ENCODE results near the gene KLHL41.

KLHL41 gene

DNA sequence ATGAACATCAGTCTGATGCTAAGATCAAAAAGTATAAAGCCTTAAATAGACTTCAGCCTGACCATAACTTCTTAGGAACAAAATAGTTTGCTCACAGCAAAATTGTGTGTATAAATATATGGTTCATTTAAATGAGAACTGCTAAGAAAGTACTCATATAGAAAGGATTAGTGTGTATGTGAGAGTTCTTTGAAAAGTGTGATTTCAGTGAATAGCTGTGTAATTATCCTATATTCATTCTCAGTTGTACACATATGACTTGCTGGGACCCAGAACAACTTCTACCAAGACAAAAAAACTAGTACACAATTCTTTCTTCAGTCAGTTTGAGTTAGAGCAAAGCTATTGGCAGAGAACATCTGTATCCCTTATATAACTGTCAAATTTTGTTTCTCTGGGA is 23.0 kb upstream of the KLHL41 start:
- Histone ChIP-seq H3K9me3 (ENCODE audit: control insufficient read depth, insufficient read depth, low read depth, low read length) (no peaks in the 10 kb centered on the region), H3K36me3 (ENCODE audit: control insufficient read depth in 2 of 2, insufficient read depth in 1 of 2, low read length in 2 of 2) (peaks cover 14 to 41% of the 10 kb centered on the region in 2 experiments), H3K4me3 (ENCODE audit: low read depth, low read length) (no peak overlapping the region), H3K4me1 (ENCODE audit: control insufficient read depth, insufficient read depth, low read length) (no peaks in the 10 kb centered on the region), H3K27ac (ENCODE audit: extremely low read depth, low read depth, low read length) (no peak overlapping the region)
- CTCF ChIA-PET: interaction anchor here (1.1 kb wide), 1 partner anchor 22 kb away, joined by 3 read pairs; no protein-coding TSS in a partner anchor
- POLR2A ChIA-PET: no interaction called here
- TF ChIP-seq ZNF274 (IDR thresholded peaks at IDR 0.05; ENCODE audit: low read length) (no peak), ZNF274 (tag by site-specific recombination; IDR thresholded peaks at IDR 0.05; ENCODE audit: borderline replicate concordance) (no peak)
- TF ChIP-seq, protein P1, sequence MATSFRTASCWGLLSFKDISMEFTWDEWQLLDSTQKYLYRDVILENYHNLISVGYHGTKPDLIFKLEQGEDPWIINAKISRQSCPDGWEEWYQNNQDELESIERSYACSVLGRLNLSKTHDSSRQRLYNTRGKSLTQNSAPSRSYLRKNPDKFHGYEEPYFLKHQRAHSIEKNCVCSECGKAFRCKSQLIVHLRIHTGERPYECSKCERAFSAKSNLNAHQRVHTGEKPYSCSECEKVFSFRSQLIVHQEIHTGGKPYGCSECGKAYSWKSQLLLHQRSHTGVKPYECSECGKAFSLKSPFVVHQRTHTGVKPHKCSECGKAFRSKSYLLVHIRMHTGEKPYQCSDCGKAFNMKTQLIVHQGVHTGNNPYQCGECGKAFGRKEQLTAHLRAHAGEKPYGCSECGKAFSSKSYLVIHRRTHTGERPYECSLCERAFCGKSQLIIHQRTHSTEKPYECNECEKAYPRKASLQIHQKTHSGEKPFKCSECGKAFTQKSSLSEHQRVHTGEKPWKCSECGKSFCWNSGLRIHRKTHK (tag by site-specific recombination; IDR thresholded peaks at IDR 0.05): no peak

- ChIA-PET POLR2A (no interaction called here), CTCF (no interaction called here)
- Histone ChIP-seq H3K9me3 (ENCODE audit: control insufficient read depth, insufficient read depth, low read depth, low read length) (no peaks in the 10 kb centered on the region), H3K4me3 (ENCODE audit: low read depth, low read length) (no peak overlapping the region), H3K36me3 (ENCODE audit: control insufficient read depth in 2 of 2, insufficient read depth in 1 of 2, low read length in 2 of 2) (peaks cover 11 to 13% of the 10 kb centered on the region in 2 experiments), H3K27ac (ENCODE audit: extremely low read depth, low read depth, low read length) (no peak overlapping the region), H3K4me1 (ENCODE audit: control insufficient read depth, insufficient read depth, low read length) (no peaks in the 10 kb centered on the region)
- TF ChIP-seq KLF10 (tag by site-specific recombination; IDR thresholded peaks at IDR 0.05) (no peak), ZNF114 (tag by site-specific recombination; IDR thresholded peaks at IDR 0.05) (no peak), ZNF792 (tag by site-specific recombination; IDR thresholded peaks at IDR 0.05) (no peak), MYNN (tag by site-specific recombination; IDR thresholded peaks at IDR 0.05; ENCODE audit: borderline replicate concordance) (no peak), ZNF10 (tag by site-specific recombination; IDR thresholded peaks at IDR 0.05) (no peak), ZBTB17 (tag by site-specific recombination; IDR thresholded peaks at IDR 0.05) (no peak), GLI2 (tag by site-specific recombination; IDR thresholded peaks at IDR 0.05; ENCODE audit: borderline replicate concordance, low read depth) (no peak), GLIS1 (tag by site-specific recombination; IDR thresholded peaks at IDR 0.05) (no peak), ZNF501 (tag by site-specific recombination; IDR thresholded peaks at IDR 0.05) (no peak), ZEB2 (tag by site-specific recombination; IDR thresholded peaks at IDR 0.05) (no peak), ZNF362 (tag by site-specific recombination; IDR thresholded peaks at IDR 0.05) (no peak), ZNF639 (tag by site-specific recombination; IDR thresholded peaks at IDR 0.05) (no peak), ZNF157 (tag by site-specific recombination; IDR thresholded peaks at IDR 0.05) (no peak), INSM2 (tag by site-specific recombination; IDR thresholded peaks at IDR 0.05) (no peak), ZNF350 (tag by site-specific recombination; IDR thresholded peaks at IDR 0.05) (no peak), ZNF19 (tag by site-specific recombination; IDR thresholded peaks at IDR 0.05; ENCODE audit: low read depth) (no peak), ZNF548 (tag by site-specific recombination; IDR thresholded peaks at IDR 0.05) (no peak)
- TF ChIP-seq, protein P2, sequence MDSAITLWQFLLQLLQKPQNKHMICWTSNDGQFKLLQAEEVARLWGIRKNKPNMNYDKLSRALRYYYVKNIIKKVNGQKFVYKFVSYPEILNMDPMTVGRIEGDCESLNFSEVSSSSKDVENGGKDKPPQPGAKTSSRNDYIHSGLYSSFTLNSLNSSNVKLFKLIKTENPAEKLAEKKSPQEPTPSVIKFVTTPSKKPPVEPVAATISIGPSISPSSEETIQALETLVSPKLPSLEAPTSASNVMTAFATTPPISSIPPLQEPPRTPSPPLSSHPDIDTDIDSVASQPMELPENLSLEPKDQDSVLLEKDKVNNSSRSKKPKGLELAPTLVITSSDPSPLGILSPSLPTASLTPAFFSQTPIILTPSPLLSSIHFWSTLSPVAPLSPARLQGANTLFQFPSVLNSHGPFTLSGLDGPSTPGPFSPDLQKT (IDR thresholded peaks at IDR 0.05; ENCODE audit: borderline replicate concordance, low read depth, low read length): no peak
These were observed 18.7 kb upstream of the KLHL41 start for GRCh38 chr2:169490834-169491233.
